Sigmoid colon (tissue), 7 donors: ENCODE results near the gene CELA3A. TPM values are rescaled to one million over a fixed set of nuclear protein-coding genes. Genes with fewer than 3 reads are reported as not detected.
A peak's percentile ranks its signal among the peaks of the same experiment; 100 is the strongest.

Experiments used
- DNase-seq: peaks from one replicate; pipeline ENCODE4 v3.0.0-alpha.2; 2019
- H3K27ac ChIP-seq, 4 donors: fragments of 200-600 bp; sonication (generic); one replicate each; pipeline ENCODE4 v1.5.1; 2016 to 2019; ENCODE audit warnings: mild to moderate bottlenecking in 1 of 4
- H3K27me3 ChIP-seq, 3 donors: fragments of 200-600 bp; sonication (generic); one replicate each; pipeline ENCODE4 v1.5.1; 2019; ENCODE audit warnings: mild to moderate bottlenecking in 1 of 3
- H3K36me3 ChIP-seq, 4 donors: fragments of 200-600 bp; sonication (generic); one replicate each; pipeline ENCODE4 v1.5.1; 2016 to 2019
- H3K4me1 ChIP-seq, 4 donors: fragments of 200-600 bp; sonication (generic); one replicate each; pipeline ENCODE4 v1.5.1; 2017 to 2019
- H3K4me3 ChIP-seq, 4 donors: fragments of 200-600 bp; sonication (generic); one replicate each; pipeline ENCODE4 v1.5.1; 2017 to 2019; ENCODE audit warnings: mild to moderate bottlenecking in 2 of 4, moderate library complexity in 1 of 4
- H3K9me3 ChIP-seq, 4 donors: fragments of 200-600 bp in 3 of 4; sonication (generic) in 3 of 4; one replicate each; pipeline versions ENCODE4 v1.5.1 to v1.6.1; 2013 to 2019
- POLR2A ChIP-seq, 2 donors: fragments of 450-650 bp; IDR thresholded peaks; one replicate each; pipeline ENCODE4 v1.6.1; 2016; ENCODE audit warnings: antibody characterized with exemption in 2 of 2, mild to moderate bottlenecking in 2 of 2, moderate library complexity in 2 of 2
- WGBS, 2 donors: extraction: QIAGEN DNeasy Blood & Tissue Kit; methylation state at CpG; one replicate each; pipeline ENCODE4 v1.1.7; 2013; 5-methylcytosine and 5-hydroxymethylcytosine counted together
- intact Hi-C: fragments of 100-400 bp; cut with DNase I; formaldehyde crosslinking; loops from one replicate; pipeline ENCODE4 v1.15.1; 2023
- polyA plus RNA-seq, 3 donors: library from polyadenylated mRNA; stranded (reverse); fragments of 200-250 nt; gene quantifications; one replicate each; pipeline ENCODE4 v1.2.3, GENCODE V29; 2013
- small RNA-seq, 3 donors: library from RNA; depleted of rRNA; stranded (forward); fragments of <200 nt; gene quantifications; one replicate each; pipeline ENCODE3, GENCODE V24; 2016
- total RNA-seq, 4 donors: library from RNA; depleted of rRNA; stranded (reverse); fragments of >200 nt; gene quantifications; one replicate each; pipeline ENCODE4 v1.1.0, GENCODE V29; 2016
- donor health status: healthy with polysubstance abuse.
- donor health status: Bipolar disorder and iron deficiency.
- donor health status: healthy.

Gene CELA3A
- total and polyA plus RNA-seq, 7 donors: 0.54 to 13.8 (median 6.0) TPM; not detected in 4

GRCh38 chr1:22057861-22058260, 56.4 kb downstream of the CELA3A start:
- Histone ChIP-seq H3K36me3 (peaks cover 0 to 9% (median 0%) of the 10 kb centered on the region in 4 donors), H3K4me1 (peaks cover 0 to 91% (median 78%) of the 10 kb centered on the region in 4 donors)

More at GRCh38 chr1:22057861-22058260, 56.4 kb downstream of the CELA3A start:
- Histone ChIP-seq H3K9me3 (no peaks in the 10 kb centered on the region), H3K27me3 (no peaks in the 10 kb centered on the region), H3K27ac (peak overlapping the region in 2 of 4 donors; percentile 4 to 100), H3K4me3 (no peak overlapping the region)
- intact Hi-C loops: no loop called here
- TF ChIP-seq POLR2A (IDR thresholded peaks at IDR 0.05): no peak
- no peak for DNase-seq
- WGBS, 2 donors: 90 to 93% methylated on average over 10 of the region's 10 CpGs

Small RNAs within 50 kb of the gene (small RNA-seq; reads per million reads assigned to genes)
- gene RN7SL186P (0 reads per million in 3 donors), gene RN7SL386P (0 reads per million in 3 donors), gene RNU6-1022P (0 reads per million in 3 donors), gene RNU6-776P (0 reads per million in 3 donors)

Other genes with a start within 250 kb of the CELA3A start
- 10 to 100 TPM; 47.1 to 77.0 (median 50.5) TPM for gene USP48, start 218.5 kb upstream of the CELA3A start, total RNA-seq
- 10 to 100 TPM; 12.6 to 22.2 (median 16.0) TPM for gene USP48, start 218.5 kb upstream of the CELA3A start, polyA plus RNA-seq
- 1 to 10 TPM in 1 of 4 donors, under 1 TPM in 1, not detected in 2; under 0.01 to 1.4 TPM for gene LDLRAD2, start 189.4 kb upstream of the CELA3A start, total RNA-seq
- 1 to 10 TPM in 1 of 3 donors, under 1 TPM in 2; under 0.01 to 1.1 (median 0.23) TPM for gene LDLRAD2, start 189.4 kb upstream of the CELA3A start, polyA plus RNA-seq
- 100 to 1,000 TPM in 3 of 4 donors, 10 to 100 TPM in 1; 66.3 to 761 (median 213) TPM for gene HSPG2, start 64.3 kb upstream of the CELA3A start, total RNA-seq
- gene HSPG2, start 64.3 kb upstream of the CELA3A start, polyA plus RNA-seq: 100 to 1,000 TPM in 1 of 3 donors, 10 to 100 TPM in 1, 1 to 10 TPM in 1; 6.0 to 104 (median 10.4) TPM
- not detected for gene CELA3B, start 24.6 kb upstream of the CELA3A start, total RNA-seq
- 1 to 10 TPM in 2 of 3 donors, under 1 TPM in 1; 0.20 to 6.9 (median 6.0) TPM for gene CELA3B, start 24.6 kb upstream of the CELA3A start, polyA plus RNA-seq
- gene CDC42, start 51.1 kb downstream of the CELA3A start, total RNA-seq: 100 to 1,000 TPM; 173 to 253 (median 224) TPM
- gene CDC42, start 51.1 kb downstream of the CELA3A start, polyA plus RNA-seq: 100 to 1,000 TPM; 202 to 375 (median 294) TPM
- under 1 TPM; 0.14 to 0.36 (median 0.22) TPM for gene WNT4, start 141.4 kb downstream of the CELA3A start, total RNA-seq
- 1 to 10 TPM in 1 of 3 donors, under 1 TPM in 2; 0.60 to 1.2 (median 0.92) TPM for gene WNT4, start 141.4 kb downstream of the CELA3A start, polyA plus RNA-seq